ENCODE data around the gene FRMPD4. TPM values are rescaled to one million over a fixed set of nuclear protein-coding genes. Genes with fewer than 3 reads are reported as not detected.

Gene FRMPD4
- total RNA-seq, 4 donors from 2014 or later: under 0.01 to 0.39 (median 0.30) TPM; not detected in 1

DNA sequence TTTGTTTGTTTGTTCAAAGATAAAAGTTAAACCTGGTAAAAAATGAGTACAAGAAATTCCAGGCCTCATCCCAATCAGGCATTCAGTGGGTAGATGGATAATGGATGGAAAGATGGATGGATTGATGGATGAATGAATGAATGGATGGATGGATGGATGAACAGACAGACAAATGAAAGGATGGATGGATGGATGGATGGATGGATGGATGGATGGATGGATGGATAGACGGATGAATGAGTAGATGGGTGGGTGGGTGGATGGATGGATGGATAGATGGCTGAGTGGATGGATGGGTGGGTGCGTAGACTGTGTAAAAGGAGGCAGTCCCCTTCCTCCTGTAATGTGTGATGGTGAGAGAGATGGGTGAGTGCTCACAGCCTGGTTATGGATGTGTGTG, 206.7 kb downstream of the FRMPD4 start:
- H3K36me3 ChIP-seq: no peaks in the 10 kb centered on the region
- no peak overlapping the region for H3K4me3 ChIP-seq
- no peaks in the 10 kb centered on the region for H3K4me1 ChIP-seq
- no peak for DNase-seq (ENCODE audit: low spot score in 2 of 2)
- H3K27ac ChIP-seq: no peak overlapping the region
- no peaks in the 10 kb centered on the region for H3K9me3 ChIP-seq
- H3K27me3 ChIP-seq: no peaks in the 10 kb centered on the region
- 77 to 96% methylated on average over 2 of the region's 2 CpGs for WGBS, 2 donors
- TF ChIP-seq, protein P1, sequence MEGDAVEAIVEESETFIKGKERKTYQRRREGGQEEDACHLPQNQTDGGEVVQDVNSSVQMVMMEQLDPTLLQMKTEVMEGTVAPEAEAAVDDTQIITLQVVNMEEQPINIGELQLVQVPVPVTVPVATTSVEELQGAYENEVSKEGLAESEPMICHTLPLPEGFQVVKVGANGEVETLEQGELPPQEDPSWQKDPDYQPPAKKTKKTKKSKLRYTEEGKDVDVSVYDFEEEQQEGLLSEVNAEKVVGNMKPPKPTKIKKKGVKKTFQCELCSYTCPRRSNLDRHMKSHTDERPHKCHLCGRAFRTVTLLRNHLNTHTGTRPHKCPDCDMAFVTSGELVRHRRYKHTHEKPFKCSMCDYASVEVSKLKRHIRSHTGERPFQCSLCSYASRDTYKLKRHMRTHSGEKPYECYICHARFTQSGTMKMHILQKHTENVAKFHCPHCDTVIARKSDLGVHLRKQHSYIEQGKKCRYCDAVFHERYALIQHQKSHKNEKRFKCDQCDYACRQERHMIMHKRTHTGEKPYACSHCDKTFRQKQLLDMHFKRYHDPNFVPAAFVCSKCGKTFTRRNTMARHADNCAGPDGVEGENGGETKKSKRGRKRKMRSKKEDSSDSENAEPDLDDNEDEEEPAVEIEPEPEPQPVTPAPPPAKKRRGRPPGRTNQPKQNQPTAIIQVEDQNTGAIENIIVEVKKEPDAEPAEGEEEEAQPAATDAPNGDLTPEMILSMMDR (IDR thresholded peaks at IDR 0.05): no peak
- TF ChIP-seq EP300 (IDR thresholded peaks at IDR 0.05): no peak
- TF ChIP-seq POLR2A (IDR thresholded peaks at IDR 0.05): no peak

DNA sequence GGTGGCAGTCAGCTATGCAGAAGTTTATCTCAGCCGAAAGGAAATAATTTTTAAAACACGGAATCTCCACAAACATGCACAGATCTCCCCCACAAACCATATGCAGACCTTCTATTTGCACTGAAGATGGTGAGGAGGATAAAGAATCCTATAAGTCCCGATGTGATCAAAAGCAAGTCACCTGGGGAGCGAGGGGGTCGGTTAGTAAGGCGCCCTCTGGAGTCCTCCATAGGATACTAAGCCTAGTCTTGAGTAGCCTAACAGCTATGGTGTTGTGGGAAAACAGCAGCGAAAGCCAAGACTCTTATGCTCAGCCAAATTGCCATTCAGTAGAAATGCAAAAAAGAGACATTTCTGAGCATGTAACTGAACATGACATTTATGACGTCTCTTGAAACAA, 210.9 kb downstream of the FRMPD4 start:
- H3K9me3 ChIP-seq: no peaks in the 10 kb centered on the region
- H3K27me3 ChIP-seq: no peaks in the 10 kb centered on the region
- WGBS, 2 donors: 35 to 39% methylated on average over 3 to 8 of the region's 8 CpGs
- no peak overlapping the region for H3K27ac ChIP-seq
- DNase-seq (ENCODE audit: low spot score in 2 of 2): no peak
- no peaks in the 10 kb centered on the region for H3K36me3 ChIP-seq
- H3K4me3 ChIP-seq: no peak overlapping the region
- no peaks in the 10 kb centered on the region for H3K4me1 ChIP-seq
- TF ChIP-seq POLR2A (IDR thresholded peaks at IDR 0.05): no peak
- TF ChIP-seq EP300 (IDR thresholded peaks at IDR 0.05): no peak
- TF ChIP-seq, protein P1 (IDR thresholded peaks at IDR 0.05): no peak

DNA sequence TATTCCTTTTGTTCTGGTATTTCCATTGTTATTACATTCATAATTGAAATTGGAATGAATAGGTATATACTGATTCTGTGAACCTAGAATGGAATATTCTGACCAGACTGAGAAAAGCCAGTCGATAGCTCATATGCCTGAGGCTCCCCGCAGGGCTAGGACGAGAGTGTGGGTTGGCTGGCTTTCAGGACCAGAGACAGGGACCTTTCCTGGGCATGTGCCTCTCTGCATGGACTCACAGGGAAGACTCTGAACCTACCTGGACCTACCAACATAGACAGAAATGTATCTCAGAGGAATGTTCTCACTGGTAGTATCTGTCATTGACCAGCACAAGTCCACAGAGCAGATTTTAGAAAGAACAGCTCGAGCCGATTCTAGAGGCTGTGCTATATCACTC, 214.6 kb downstream of the FRMPD4 start:
- H3K27ac ChIP-seq: no peak overlapping the region
- H3K4me1 ChIP-seq: no peaks in the 10 kb centered on the region
- no peaks in the 10 kb centered on the region for H3K27me3 ChIP-seq
- WGBS, 2 donors: 69 to 82% methylated on average over 3 to 5 of the region's 5 CpGs
- H3K9me3 ChIP-seq: no peaks in the 10 kb centered on the region
- TF ChIP-seq, protein P1 (IDR thresholded peaks at IDR 0.05): no peak
- TF ChIP-seq EP300 (IDR thresholded peaks at IDR 0.05) (no peak), POLR2A (IDR thresholded peaks at IDR 0.05) (no peak)
- H3K36me3 ChIP-seq: no peaks in the 10 kb centered on the region
- no peak for DNase-seq (ENCODE audit: low spot score in 2 of 2)
- H3K4me3 ChIP-seq: no peak overlapping the region

DNA sequence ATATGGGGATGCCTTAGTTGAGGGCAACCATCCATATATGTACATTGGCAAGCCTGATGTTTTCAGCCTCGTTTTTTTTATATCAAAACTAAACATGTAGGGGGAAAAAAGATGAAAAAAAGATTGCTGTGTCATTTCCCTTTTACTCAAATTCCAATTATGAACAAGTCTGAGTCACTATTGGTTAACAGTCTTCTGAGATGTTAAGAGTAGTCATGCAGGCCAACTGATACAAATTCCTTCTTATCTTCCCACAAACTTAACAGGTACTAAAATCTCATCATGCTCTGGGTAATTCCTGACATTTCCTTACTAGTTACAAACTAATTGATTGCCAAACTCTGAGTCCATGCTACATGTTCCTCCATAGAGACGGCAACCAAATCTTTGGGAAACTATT, 222.1 kb downstream of the FRMPD4 start:
- Histone ChIP-seq H3K4me3 (no peak overlapping the region), H3K36me3 (no peaks in the 10 kb centered on the region), H3K4me1 (no peaks in the 10 kb centered on the region), H3K27ac (no peak overlapping the region), H3K27me3 (no peaks in the 10 kb centered on the region), H3K9me3 (no peaks in the 10 kb centered on the region)
- WGBS, 2 donors: 50 to 58% methylated on average over 2 of the region's 2 CpGs
- TF ChIP-seq, protein P1 (IDR thresholded peaks at IDR 0.05): no peak
- TF ChIP-seq POLR2A (IDR thresholded peaks at IDR 0.05): no peak
- TF ChIP-seq EP300 (IDR thresholded peaks at IDR 0.05): no peak
- DNase-seq (ENCODE audit: low spot score in 2 of 2): no peak

DNA sequence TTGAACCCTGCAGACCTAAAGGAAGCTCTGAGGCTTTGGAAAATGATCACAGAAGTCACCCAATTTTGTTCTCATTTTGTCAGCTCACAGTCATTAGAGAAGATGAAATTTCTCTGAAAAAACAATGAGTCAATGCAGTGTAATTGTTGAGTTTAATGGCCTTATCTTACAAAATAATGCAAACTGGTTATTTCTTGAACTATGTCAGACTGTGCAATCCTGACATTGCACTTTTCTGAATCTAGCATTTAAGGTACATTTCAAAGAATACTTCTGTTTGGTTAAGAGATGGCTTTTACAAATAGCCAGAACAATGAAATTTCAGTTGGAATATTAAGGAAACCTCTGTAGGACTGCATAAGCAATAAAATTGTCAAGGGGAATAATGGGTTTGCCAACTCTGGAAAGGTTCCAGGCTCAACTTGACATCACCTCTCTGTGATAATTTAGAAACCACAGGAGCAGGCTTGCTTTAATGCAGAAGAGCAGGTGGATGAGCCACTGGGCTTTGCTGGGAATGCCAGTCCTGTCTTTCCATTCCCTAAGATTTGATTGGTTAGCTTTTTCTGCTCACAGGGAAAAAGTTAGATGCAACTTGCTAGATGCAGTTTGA, 222.8 kb downstream of the FRMPD4 start:
- Histone ChIP-seq H3K27ac (no peak overlapping the region), H3K9me3 (no peaks in the 10 kb centered on the region), H3K36me3 (no peaks in the 10 kb centered on the region), H3K4me3 (no peak overlapping the region), H3K27me3 (no peaks in the 10 kb centered on the region), H3K4me1 (no peaks in the 10 kb centered on the region)
- TF ChIP-seq EP300 (IDR thresholded peaks at IDR 0.05) (no peak), POLR2A (IDR thresholded peaks at IDR 0.05) (no peak)
- TF ChIP-seq, protein P1 (IDR thresholded peaks at IDR 0.05): no peak
- no peak for DNase-seq (ENCODE audit: low spot score in 2 of 2)

All from tibial nerve (tissue), 4 donors.